ENCODE data around the gene TMED1.

Gene TMED1

GRCh38 chr19:10818301-10819123, 17.5 kb downstream of the TMED1 start:
- H3K4me3 ChIP-seq (ENCODE audit: low read depth, low read length), result no peak overlapping the region
- TF ChIP-seq CTCF (IDR thresholded peaks at IDR 0.05; ENCODE audit: low read depth, low read length), result no peak

GRCh38 chr19:10817291-10818038, 18.5 kb downstream of the TMED1 start:
- no peak for TF ChIP-seq CTCF (IDR thresholded peaks at IDR 0.05; ENCODE audit: low read depth, low read length)
- peak overlapping the region; percentile 90 for H3K4me3 ChIP-seq (ENCODE audit: low read depth, low read length)

- peak overlapping the region; percentile 90 for H3K4me3 ChIP-seq (ENCODE audit: low read depth, low read length)
These were observed 19.3 kb downstream of the TMED1 start for GRCh38 chr19:10816691-10817090.

GRCh38 chr19:10815969-10816644, 19.9 kb downstream of the TMED1 start:
- H3K4me3 ChIP-seq (ENCODE audit: low read depth, low read length), result peak overlapping the region; percentile 90
- TF ChIP-seq CTCF (IDR thresholded peaks at IDR 0.05; ENCODE audit: low read depth, low read length), result no peak

More at GRCh38 chr19:10816691-10817090, 19.3 kb downstream of the TMED1 start:
- TF ChIP-seq CTCF (IDR thresholded peaks at IDR 0.05; ENCODE audit: low read depth, low read length), result no peak

GRCh38 chr19:10815007-10815536, 20.9 kb downstream of the TMED1 start:
- peak overlapping the region; percentile 90; the same call in 1 of the 2 replicates for H3K4me3 ChIP-seq (ENCODE audit: low read depth, low read length)
- TF ChIP-seq CTCF (IDR thresholded peaks at IDR 0.05; ENCODE audit: low read depth, low read length), result no peak

GRCh38 chr19:10812902-10813404, 23.1 kb downstream of the TMED1 start:
- no peak for TF ChIP-seq CTCF (IDR thresholded peaks at IDR 0.05; ENCODE audit: low read depth, low read length)
- H3K4me3 ChIP-seq (ENCODE audit: low read depth, low read length), result no peak overlapping the region
